ENCODE measurements around the gene UIMC1.

- TF ChIP-seq EP300 (IDR thresholded peaks at IDR 0.05; ENCODE audit: low read depth in 2 of 2, low read length in 2 of 2) (no peak), EP300 (CRISPR knock-in tag; IDR thresholded peaks at IDR 0.05; ENCODE audit: borderline replicate concordance) (no peak), GTF2F1 (IDR thresholded peaks at IDR 0.05; ENCODE audit: low read length) (no peak), ZNF562 (CRISPR knock-in tag; IDR thresholded peaks at IDR 0.05; ENCODE audit: borderline replicate concordance) (no peak), NFIC (IDR thresholded peaks at IDR 0.05; ENCODE audit: low read length) (no peak), ELF1 (CRISPR knock-in tag; IDR thresholded peaks at IDR 0.05) (no peak), E2F5 (CRISPR knock-in tag; conservative IDR thresholded peaks at IDR 0.05) (no peak), ESRRA (CRISPR knock-in tag; IDR thresholded peaks at IDR 0.05; ENCODE audit: low read depth) (no peak), CBFB (CRISPR knock-in tag; IDR thresholded peaks at IDR 0.05) (no peak), ATF6 (CRISPR knock-in tag; conservative IDR thresholded peaks at IDR 0.05) (no peak), CHCHD3 (CRISPR knock-in tag; IDR thresholded peaks at IDR 0.05) (no peak), ZNF597 (CRISPR knock-in tag; IDR thresholded peaks at IDR 0.05) (no peak), HNRNPLL (IDR thresholded peaks at IDR 0.05; ENCODE audit: low read depth, low read length, poor library complexity, severe bottlenecking) (no peak), ZNF30 (CRISPR knock-in tag; IDR thresholded peaks at IDR 0.05) (no peak)
These were observed 20.3 kb downstream of the UIMC1 start for GRCh38 chr5:176986280-176986679.
